GM13976 (cell line): Measurements from ENCODE around the gene DNAJB1.

ENCODE experiments used
- DNase-seq: peaks from one replicate; pipeline ENCODE4 v3.0.0; 2012; ENCODE audit warnings: low spot score
- in situ Hi-C: fragments of 300-500 bp; cut with MboI; formaldehyde crosslinking; loops from one replicate; pipeline ENCODE4 v1.12.0; 2022; ENCODE audit warnings: low sequenced_read_pairs, mixed read lengths, inconsistent platforms; ENCODE audit not compliant: unreplicated experiment
- TF ChIP-seq, protein P1 (sequence below): IDR thresholded peaks from 2 replicates; pipeline ENCODE4 v1.5.1; 2012; ENCODE audit warnings: borderline replicate concordance, mild to moderate bottlenecking; ENCODE audit not compliant: insufficient read depth; ENCODE audit errors: extremely low read depth, missing control alignments, control extremely low read depth

DNAJB1 gene

GRCh38 chr19:14496029-14496833 lies 22.0 kb downstream of the DNAJB1 start, which contains the start of gene GIPC1:
Gene GIPC1 (minus strand): TSS chr19:14496127. CDS start chr19:14482976, 13,151 bp downstream.
- peak; percentile 99 for DNase-seq
- TF ChIP-seq, protein P1, sequence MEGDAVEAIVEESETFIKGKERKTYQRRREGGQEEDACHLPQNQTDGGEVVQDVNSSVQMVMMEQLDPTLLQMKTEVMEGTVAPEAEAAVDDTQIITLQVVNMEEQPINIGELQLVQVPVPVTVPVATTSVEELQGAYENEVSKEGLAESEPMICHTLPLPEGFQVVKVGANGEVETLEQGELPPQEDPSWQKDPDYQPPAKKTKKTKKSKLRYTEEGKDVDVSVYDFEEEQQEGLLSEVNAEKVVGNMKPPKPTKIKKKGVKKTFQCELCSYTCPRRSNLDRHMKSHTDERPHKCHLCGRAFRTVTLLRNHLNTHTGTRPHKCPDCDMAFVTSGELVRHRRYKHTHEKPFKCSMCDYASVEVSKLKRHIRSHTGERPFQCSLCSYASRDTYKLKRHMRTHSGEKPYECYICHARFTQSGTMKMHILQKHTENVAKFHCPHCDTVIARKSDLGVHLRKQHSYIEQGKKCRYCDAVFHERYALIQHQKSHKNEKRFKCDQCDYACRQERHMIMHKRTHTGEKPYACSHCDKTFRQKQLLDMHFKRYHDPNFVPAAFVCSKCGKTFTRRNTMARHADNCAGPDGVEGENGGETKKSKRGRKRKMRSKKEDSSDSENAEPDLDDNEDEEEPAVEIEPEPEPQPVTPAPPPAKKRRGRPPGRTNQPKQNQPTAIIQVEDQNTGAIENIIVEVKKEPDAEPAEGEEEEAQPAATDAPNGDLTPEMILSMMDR, result no peak
- in situ Hi-C loops, result loop anchor here (25.0 kb wide), 1 partner anchor 309 kb away; no protein-coding TSS in a partner anchor

DNA sequence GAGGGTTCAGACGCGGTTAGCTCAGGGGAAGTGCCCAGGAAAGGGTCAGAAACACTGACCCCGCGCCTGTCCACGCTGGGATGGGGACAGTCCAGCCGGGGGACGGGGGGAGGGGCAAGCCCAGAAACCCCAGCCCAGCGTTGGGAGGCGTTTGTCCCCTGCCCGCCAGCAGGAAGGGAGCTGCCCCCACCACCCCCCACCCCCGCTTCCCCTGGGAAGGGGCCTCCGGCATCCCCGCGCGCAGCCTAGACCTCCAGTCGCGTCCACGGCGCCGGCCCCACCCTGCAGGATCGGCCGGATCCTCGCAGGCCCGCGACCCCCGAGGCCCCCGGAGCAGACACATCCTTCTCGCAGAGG lies 22.5 kb downstream of the DNAJB1 start:
- in situ Hi-C loops, result loop anchor here (25.0 kb wide), 1 partner anchor 308 kb away; no protein-coding TSS in a partner anchor
- DNase-seq, result no peak
- TF ChIP-seq, protein P1, result no peak

- in situ Hi-C loops, result loop anchor here (25.0 kb wide), 1 partner anchor 308 kb away; no protein-coding TSS in a partner anchor
- TF ChIP-seq, protein P1, result no peak
- peak; percentile 47 for DNase-seq
Observed at GRCh38 chr19:14494910-14495671, 23.1 kb downstream of the DNAJB1 start.

DNA sequence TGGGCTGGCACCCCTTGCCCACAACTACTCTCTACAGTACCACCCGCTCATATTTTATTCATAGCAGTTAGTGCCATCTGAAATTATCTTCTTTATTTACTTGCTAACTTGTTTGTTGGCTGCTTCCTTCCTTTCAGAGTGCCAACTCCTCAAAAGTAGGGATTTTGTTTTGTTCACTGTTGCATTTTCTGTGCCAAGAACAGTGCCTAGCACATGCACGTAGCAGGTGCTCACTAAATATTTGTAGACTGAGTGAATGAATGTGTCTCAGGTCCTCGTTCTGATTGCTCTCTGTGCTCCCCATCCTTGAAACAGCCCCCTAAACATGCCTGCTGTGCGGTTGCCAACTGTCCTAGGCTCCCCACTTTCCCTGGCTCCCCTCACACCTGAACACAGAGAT lies 23.8 kb downstream of the DNAJB1 start:
- peak; percentile 31 for DNase-seq
- TF ChIP-seq, protein P1, result no peak
- in situ Hi-C loops, result loop anchor here (25.0 kb wide), 1 partner anchor 307 kb away; no protein-coding TSS in a partner anchor

DNA sequence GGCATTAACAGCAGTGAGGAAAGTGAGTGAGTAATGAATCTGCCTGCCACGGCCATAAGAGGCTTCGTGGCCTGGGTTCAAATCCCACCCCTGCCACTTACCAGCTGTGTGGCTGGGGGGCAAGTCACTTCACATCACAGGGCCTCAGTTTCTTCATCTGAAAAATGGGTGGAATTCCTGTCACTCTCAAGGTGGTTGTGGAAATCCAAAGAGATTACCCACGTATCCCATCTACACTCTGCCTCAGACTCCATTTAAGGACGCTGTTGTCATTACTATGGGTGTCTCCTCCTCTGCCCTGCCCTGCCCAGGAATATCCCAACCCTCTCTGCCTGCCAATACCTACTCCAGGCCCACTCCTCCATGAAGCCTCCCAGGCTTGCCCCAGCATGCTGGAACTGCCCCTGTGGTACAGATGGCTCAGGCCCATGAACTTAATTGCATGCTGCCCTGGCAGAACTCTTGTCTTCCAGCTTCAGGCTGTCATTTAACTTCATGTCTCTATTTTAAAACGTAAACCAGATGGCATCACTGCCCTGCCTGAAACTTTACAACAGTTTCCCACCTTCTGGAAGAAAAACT lies 25.4 kb downstream of the DNAJB1 start:
- TF ChIP-seq, protein P1, result no peak

GRCh38 chr19:14487370-14488125 lies 30.6 kb downstream of the DNAJB1 start:
- in situ Hi-C loops, result loop anchor here (25.0 kb wide), 1 partner anchor 300 kb away; no protein-coding TSS in a partner anchor
- TF ChIP-seq, protein P1, result no peak

More for the DNA sequence above, 25.4 kb downstream of the DNAJB1 start:
- no peak for DNase-seq
- in situ Hi-C loops, result loop anchor here (25.0 kb wide), 1 partner anchor 306 kb away; no protein-coding TSS in a partner anchor

More at GRCh38 chr19:14487370-14488125, 30.6 kb downstream of the DNAJB1 start:
- DNase-seq, result no peak
